ENCODE measurements around the gene SSNA1.
A peak's percentile ranks its signal among the peaks of the same experiment; 100 is the strongest.

GRCh38 chr9:137189297-137190295 is 1.1 kb downstream of the SSNA1 start:
- peak in 1 of 4 experiments; percentile 21 for TF ChIP-seq CTCF (IDR thresholded peaks at IDR 0.05)
- no peak for TF ChIP-seq POLR2A (IDR thresholded peaks at IDR 0.05)
- no peak for TF ChIP-seq POLR2AphosphoS5 (IDR thresholded peaks at IDR 0.05)
